ENCODE results near the gene OXCT1.

DNA sequence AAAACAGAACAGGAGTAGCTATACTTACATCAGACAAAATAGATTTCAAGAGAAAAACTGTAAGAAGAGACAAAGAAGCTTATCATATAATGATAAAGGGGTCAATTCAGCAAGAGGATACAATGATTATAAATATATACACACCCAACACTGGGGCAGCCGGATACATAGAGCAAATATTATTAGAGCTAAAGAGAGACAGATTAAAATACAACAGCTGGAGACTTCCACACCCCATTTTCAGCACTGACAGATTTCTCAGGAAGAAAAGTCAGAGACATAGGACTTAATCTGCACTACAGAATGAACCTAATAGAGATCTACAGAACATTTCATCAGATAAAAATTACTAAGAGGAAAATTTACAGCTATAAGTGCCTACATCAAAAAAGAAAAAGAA lies 35.7 kb downstream of the OXCT1 start:
- TF ChIP-seq POLR2A (IDR thresholded peaks at IDR 0.05; ENCODE audit: low read length) (no peak), CEBPB (IDR thresholded peaks at IDR 0.05) (no peak), CBX2 (IDR thresholded peaks at IDR 0.05; ENCODE audit: borderline replicate concordance, low read depth) (no peak), REST (IDR thresholded peaks at IDR 0.05) (no peak), EP300 (IDR thresholded peaks at IDR 0.05) (no peak)
- TF ChIP-seq, protein P1, sequence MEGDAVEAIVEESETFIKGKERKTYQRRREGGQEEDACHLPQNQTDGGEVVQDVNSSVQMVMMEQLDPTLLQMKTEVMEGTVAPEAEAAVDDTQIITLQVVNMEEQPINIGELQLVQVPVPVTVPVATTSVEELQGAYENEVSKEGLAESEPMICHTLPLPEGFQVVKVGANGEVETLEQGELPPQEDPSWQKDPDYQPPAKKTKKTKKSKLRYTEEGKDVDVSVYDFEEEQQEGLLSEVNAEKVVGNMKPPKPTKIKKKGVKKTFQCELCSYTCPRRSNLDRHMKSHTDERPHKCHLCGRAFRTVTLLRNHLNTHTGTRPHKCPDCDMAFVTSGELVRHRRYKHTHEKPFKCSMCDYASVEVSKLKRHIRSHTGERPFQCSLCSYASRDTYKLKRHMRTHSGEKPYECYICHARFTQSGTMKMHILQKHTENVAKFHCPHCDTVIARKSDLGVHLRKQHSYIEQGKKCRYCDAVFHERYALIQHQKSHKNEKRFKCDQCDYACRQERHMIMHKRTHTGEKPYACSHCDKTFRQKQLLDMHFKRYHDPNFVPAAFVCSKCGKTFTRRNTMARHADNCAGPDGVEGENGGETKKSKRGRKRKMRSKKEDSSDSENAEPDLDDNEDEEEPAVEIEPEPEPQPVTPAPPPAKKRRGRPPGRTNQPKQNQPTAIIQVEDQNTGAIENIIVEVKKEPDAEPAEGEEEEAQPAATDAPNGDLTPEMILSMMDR (IDR thresholded peaks at IDR 0.05), result no peak
- TF ChIP-seq, protein P2, sequence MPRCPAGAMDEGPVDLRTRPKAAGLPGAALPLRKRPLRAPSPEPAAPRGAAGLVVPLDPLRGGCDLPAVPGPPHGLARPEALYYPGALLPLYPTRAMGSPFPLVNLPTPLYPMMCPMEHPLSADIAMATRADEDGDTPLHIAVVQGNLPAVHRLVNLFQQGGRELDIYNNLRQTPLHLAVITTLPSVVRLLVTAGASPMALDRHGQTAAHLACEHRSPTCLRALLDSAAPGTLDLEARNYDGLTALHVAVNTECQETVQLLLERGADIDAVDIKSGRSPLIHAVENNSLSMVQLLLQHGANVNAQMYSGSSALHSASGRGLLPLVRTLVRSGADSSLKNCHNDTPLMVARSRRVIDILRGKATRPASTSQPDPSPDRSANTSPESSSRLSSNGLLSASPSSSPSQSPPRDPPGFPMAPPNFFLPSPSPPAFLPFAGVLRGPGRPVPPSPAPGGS (IDR thresholded peaks at IDR 0.05), result no peak
